Measurements from ENCODE around the gene TSPAN7.

- TF ChIP-seq MAFK (IDR thresholded peaks at IDR 0.05; ENCODE audit: partially characterized antibody): no peak
- TF ChIP-seq, protein P1, sequence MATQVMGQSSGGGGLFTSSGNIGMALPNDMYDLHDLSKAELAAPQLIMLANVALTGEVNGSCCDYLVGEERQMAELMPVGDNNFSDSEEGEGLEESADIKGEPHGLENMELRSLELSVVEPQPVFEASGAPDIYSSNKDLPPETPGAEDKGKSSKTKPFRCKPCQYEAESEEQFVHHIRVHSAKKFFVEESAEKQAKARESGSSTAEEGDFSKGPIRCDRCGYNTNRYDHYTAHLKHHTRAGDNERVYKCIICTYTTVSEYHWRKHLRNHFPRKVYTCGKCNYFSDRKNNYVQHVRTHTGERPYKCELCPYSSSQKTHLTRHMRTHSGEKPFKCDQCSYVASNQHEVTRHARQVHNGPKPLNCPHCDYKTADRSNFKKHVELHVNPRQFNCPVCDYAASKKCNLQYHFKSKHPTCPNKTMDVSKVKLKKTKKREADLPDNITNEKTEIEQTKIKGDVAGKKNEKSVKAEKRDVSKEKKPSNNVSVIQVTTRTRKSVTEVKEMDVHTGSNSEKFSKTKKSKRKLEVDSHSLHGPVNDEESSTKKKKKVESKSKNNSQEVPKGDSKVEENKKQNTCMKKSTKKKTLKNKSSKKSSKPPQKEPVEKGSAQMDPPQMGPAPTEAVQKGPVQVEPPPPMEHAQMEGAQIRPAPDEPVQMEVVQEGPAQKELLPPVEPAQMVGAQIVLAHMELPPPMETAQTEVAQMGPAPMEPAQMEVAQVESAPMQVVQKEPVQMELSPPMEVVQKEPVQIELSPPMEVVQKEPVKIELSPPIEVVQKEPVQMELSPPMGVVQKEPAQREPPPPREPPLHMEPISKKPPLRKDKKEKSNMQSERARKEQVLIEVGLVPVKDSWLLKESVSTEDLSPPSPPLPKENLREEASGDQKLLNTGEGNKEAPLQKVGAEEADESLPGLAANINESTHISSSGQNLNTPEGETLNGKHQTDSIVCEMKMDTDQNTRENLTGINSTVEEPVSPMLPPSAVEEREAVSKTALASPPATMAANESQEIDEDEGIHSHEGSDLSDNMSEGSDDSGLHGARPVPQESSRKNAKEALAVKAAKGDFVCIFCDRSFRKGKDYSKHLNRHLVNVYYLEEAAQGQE (IDR thresholded peaks at IDR 0.05): no peak
- TF ChIP-seq, protein P2, sequence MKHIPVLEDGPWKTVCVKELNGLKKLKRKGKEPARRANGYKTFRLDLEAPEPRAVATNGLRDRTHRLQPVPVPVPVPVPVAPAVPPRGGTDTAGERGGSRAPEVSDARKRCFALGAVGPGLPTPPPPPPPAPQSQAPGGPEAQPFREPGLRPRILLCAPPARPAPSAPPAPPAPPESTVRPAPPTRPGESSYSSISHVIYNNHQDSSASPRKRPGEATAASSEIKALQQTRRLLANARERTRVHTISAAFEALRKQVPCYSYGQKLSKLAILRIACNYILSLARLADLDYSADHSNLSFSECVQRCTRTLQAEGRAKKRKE (CRISPR knock-in tag; IDR thresholded peaks at IDR 0.05; ENCODE audit: low read depth): no peak
- TF ChIP-seq SREBF2 (IDR thresholded peaks at IDR 0.05): no peak
- no peak for TF ChIP-seq CTCF (IDR thresholded peaks at IDR 0.05)
Observed at GRCh38 chrX:38618180-38618579, 56.8 kb downstream of the TSPAN7 start.

Measured in A549 (cell line).